Activated naive CD8-positive, alpha-beta T cell (primary cell): ENCODE results near the gene SULT4A1.
"Not testable (repeated sequence)": the region's sequence is repeated elsewhere in the genome, so short reads cannot be mapped to it uniquely, and the experiment has no call there.

Source experiments
- H3K27ac Mint-ChIP-seq: one replicate; pipeline ENCODE4 v1.8.0; 2021; ENCODE audit warnings: mixed read lengths
- H3K27me3 Mint-ChIP-seq: one replicate; pipeline ENCODE4 v1.8.0; 2021; ENCODE audit warnings: mixed read lengths
- H3K36me3 Mint-ChIP-seq: one replicate; pipeline ENCODE4 v1.8.0; 2021; ENCODE audit warnings: mixed read lengths
- H3K4me1 Mint-ChIP-seq: one replicate; pipeline ENCODE4 v1.8.0; 2021; ENCODE audit warnings: low read depth, mixed read lengths
- H3K4me3 Mint-ChIP-seq: one replicate; pipeline ENCODE4 v1.8.0; 2021; ENCODE audit warnings: mild to moderate bottlenecking, mixed read lengths
- H3K9me3 Mint-ChIP-seq: one replicate; pipeline ENCODE4 v1.8.0; 2021; ENCODE audit warnings: low read depth, mixed read lengths

SULT4A1 gene

GRCh38 chr22:43862074-43862881 is at the start of gene SULT4A1:
Gene SULT4A1 (minus strand): TSS chr22:43862513. CDS start chr22:43862382, 131 bp downstream.
- peak within 1 kb of the TSS; percentile 8 for H3K27ac Mint-ChIP-seq
- peaks cover 46% of the 10 kb centered on the region for H3K27me3 Mint-ChIP-seq
- peaks cover 4% of the 10 kb centered on the region for H3K4me1 Mint-ChIP-seq
- no peaks in the 10 kb centered on the region for H3K9me3 Mint-ChIP-seq
- no peaks in the 10 kb centered on the region for H3K36me3 Mint-ChIP-seq
- H3K4me3 Mint-ChIP-seq = peak within 1 kb of the TSS; percentile 71

- H3K9me3 Mint-ChIP-seq = no peaks in the 10 kb centered on the region
- no peak overlapping the region for H3K27ac Mint-ChIP-seq
- no peak overlapping the region for H3K4me3 Mint-ChIP-seq
- no peaks in the 10 kb centered on the region for H3K27me3 Mint-ChIP-seq
- no peaks in the 10 kb centered on the region for H3K36me3 Mint-ChIP-seq
- no peaks in the 10 kb centered on the region for H3K4me1 Mint-ChIP-seq
These were observed 49.0 kb upstream of the SULT4A1 start for GRCh38 chr22:43911351-43911750.

- no peak overlapping the region for H3K4me3 Mint-ChIP-seq
- no peaks in the 10 kb centered on the region for H3K9me3 Mint-ChIP-seq
- no peaks in the 10 kb centered on the region for H3K4me1 Mint-ChIP-seq
- H3K36me3 Mint-ChIP-seq = no peaks in the 10 kb centered on the region
- peak overlapping the region; percentile 22 for H3K27ac Mint-ChIP-seq
- peaks cover 2% of the 10 kb centered on the region for H3K27me3 Mint-ChIP-seq
These were observed 47.9 kb upstream of the SULT4A1 start for GRCh38 chr22:43910178-43910695.

- no peaks in the 10 kb centered on the region for H3K9me3 Mint-ChIP-seq
- no peaks in the 10 kb centered on the region for H3K4me1 Mint-ChIP-seq
- no peak overlapping the region for H3K4me3 Mint-ChIP-seq
- H3K27me3 Mint-ChIP-seq = peaks cover 2% of the 10 kb centered on the region
- H3K36me3 Mint-ChIP-seq = no peaks in the 10 kb centered on the region
- H3K27ac Mint-ChIP-seq = no peak overlapping the region
These were observed 47.4 kb upstream of the SULT4A1 start for GRCh38 chr22:43909708-43910107.

GRCh38 chr22:43905681-43906080 is 43.4 kb upstream of the SULT4A1 start:
- Mint-ChIP-seq H3K27me3 (peaks cover 6% of the 10 kb centered on the region), H3K9me3 (no peaks in the 10 kb centered on the region), H3K4me3 (no peak overlapping the region), H3K4me1 (no peaks in the 10 kb centered on the region), H3K27ac (no peak overlapping the region), H3K36me3 (no peaks in the 10 kb centered on the region)

GRCh38 chr22:43904412-43904811 is 42.1 kb upstream of the SULT4A1 start:
- H3K4me1 Mint-ChIP-seq, H3K27ac Mint-ChIP-seq, H3K27me3 Mint-ChIP-seq, H3K9me3 Mint-ChIP-seq, H3K36me3 Mint-ChIP-seq, H3K4me3 Mint-ChIP-seq: not testable (repeated sequence)

- not testable (repeated sequence) for H3K4me3 Mint-ChIP-seq, H3K4me1 Mint-ChIP-seq, H3K27me3 Mint-ChIP-seq, H3K36me3 Mint-ChIP-seq, H3K27ac Mint-ChIP-seq, H3K9me3 Mint-ChIP-seq
These were observed 40.7 kb upstream of the SULT4A1 start for GRCh38 chr22:43903033-43903432.

- Mint-ChIP-seq H3K9me3 (no peaks in the 10 kb centered on the region), H3K27ac (no peak overlapping the region), H3K4me3 (no peak overlapping the region), H3K27me3 (peaks cover 6% of the 10 kb centered on the region), H3K4me1 (no peaks in the 10 kb centered on the region), H3K36me3 (no peaks in the 10 kb centered on the region)
These were observed 39.8 kb upstream of the SULT4A1 start for GRCh38 chr22:43901976-43902643.

- Mint-ChIP-seq H3K36me3 (no peaks in the 10 kb centered on the region), H3K27ac (no peak overlapping the region), H3K4me3 (no peak overlapping the region), H3K9me3 (no peaks in the 10 kb centered on the region), H3K27me3 (peaks cover 4% of the 10 kb centered on the region), H3K4me1 (no peaks in the 10 kb centered on the region)
These were observed 37.9 kb upstream of the SULT4A1 start for GRCh38 chr22:43900206-43900605.

- Mint-ChIP-seq H3K4me3 (no peak overlapping the region), H3K27ac (no peak overlapping the region), H3K4me1 (no peaks in the 10 kb centered on the region), H3K36me3 (no peaks in the 10 kb centered on the region), H3K27me3 (peaks cover 2% of the 10 kb centered on the region), H3K9me3 (no peaks in the 10 kb centered on the region)
These were observed 35.5 kb upstream of the SULT4A1 start for GRCh38 chr22:43897751-43898261.

GRCh38 chr22:43895986-43896645 is 33.8 kb upstream of the SULT4A1 start:
- H3K27ac Mint-ChIP-seq = no peak overlapping the region

GRCh38 chr22:43894122-43894521 is 31.8 kb upstream of the SULT4A1 start:
- H3K27me3 Mint-ChIP-seq = peaks cover 15% of the 10 kb centered on the region
- H3K4me3 Mint-ChIP-seq = no peak overlapping the region

More at GRCh38 chr22:43895986-43896645, 33.8 kb upstream of the SULT4A1 start:
- no peak overlapping the region for H3K4me3 Mint-ChIP-seq
- no peaks in the 10 kb centered on the region for H3K9me3 Mint-ChIP-seq
- no peaks in the 10 kb centered on the region for H3K4me1 Mint-ChIP-seq
- H3K36me3 Mint-ChIP-seq = no peaks in the 10 kb centered on the region
- peaks cover 6% of the 10 kb centered on the region for H3K27me3 Mint-ChIP-seq

GRCh38 chr22:43893266-43893665 is 31.0 kb upstream of the SULT4A1 start:
- Mint-ChIP-seq H3K27me3 (peaks cover 20% of the 10 kb centered on the region), H3K4me1 (no peaks in the 10 kb centered on the region), H3K9me3 (no peaks in the 10 kb centered on the region), H3K4me3 (no peak overlapping the region), H3K27ac (no peak overlapping the region), H3K36me3 (no peaks in the 10 kb centered on the region)

More at GRCh38 chr22:43894122-43894521, 31.8 kb upstream of the SULT4A1 start:
- Mint-ChIP-seq H3K9me3 (no peaks in the 10 kb centered on the region), H3K27ac (no peak overlapping the region), H3K36me3 (no peaks in the 10 kb centered on the region), H3K4me1 (no peaks in the 10 kb centered on the region)

GRCh38 chr22:43892183-43892894 is 30.0 kb upstream of the SULT4A1 start:
- Mint-ChIP-seq H3K27me3 (peaks cover 22% of the 10 kb centered on the region), H3K36me3 (no peaks in the 10 kb centered on the region), H3K9me3 (no peaks in the 10 kb centered on the region), H3K4me1 (no peaks in the 10 kb centered on the region), H3K4me3 (no peak overlapping the region), H3K27ac (no peak overlapping the region)
